NCI-H187 (cell line): ENCODE measurements around the gene SIK2.

Experiments used
- DNase-seq, 2 experiments: peaks; one replicate each; lab custom pipeline; 2025; lab: John Stamatoyannopoulos, UW

SIK2 gene

GRCh38 chr11:111729831-111730311 lies 127.6 kb downstream of the SIK2 start:
- no peak for DNase-seq

DNA sequence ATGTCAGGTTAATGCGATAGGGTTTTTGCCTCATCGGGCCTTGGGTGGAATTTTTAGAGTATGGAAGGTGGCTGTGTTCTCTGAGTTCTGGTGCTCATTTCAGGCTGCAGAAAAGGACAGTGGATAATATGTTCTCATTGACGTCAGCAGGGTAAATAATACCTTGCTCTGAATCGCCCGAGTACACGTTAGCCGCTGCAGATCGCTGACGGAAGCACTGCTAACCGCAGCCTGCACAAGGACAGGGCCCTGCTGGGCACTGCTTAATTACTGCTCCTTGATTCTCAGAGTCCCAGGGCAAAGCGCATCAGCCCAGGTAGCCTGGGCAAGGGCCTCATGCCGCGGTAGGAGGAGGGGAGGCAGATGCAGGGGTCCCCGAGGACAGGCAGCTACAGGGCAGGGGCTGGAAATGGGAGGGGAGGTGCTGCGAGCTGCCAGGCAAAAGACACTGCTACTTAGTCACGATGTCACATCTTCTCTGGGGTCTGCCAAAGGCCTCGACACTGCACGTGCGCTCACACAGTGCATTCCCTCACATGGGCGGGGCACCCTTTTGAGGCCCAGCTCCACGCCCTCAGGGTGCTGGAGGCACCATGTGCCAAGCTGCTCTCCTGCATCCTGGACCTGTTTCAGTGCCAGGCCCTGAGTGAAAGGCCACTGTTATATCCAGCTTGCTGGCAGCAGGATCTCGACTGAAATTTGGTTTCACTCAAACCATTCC lies 128.8 kb downstream of the SIK2 start:
- DNase-seq: peak in 1 of 2 experiments; percentile 41

GRCh38 chr11:111731821-111732220 lies 129.6 kb downstream of the SIK2 start:
- DNase-seq: no peak

DNA sequence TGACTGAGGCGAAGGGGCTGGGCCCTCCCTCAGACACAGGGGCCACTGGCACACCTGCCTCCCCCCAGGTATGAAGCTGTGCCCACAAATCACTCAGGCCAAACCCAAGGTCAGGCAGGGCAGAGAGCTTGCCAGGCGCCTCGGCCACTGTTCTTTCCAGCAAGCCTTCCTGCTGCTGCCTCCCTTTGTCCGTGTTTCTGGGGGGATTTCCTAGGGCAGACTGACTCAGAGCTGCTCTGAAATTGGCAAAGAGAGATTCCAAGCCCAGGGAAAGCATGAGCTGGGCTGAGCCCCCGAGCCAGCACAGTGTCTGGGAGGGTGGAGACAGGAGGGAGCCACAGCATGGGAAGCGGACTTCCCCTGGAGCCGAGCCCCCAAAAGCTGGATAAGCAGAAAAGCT lies 130.8 kb downstream of the SIK2 start:
- no peak for DNase-seq

- no peak for DNase-seq
These were observed 131.4 kb downstream of the SIK2 start for GRCh38 chr11:111733611-111734088.

DNA sequence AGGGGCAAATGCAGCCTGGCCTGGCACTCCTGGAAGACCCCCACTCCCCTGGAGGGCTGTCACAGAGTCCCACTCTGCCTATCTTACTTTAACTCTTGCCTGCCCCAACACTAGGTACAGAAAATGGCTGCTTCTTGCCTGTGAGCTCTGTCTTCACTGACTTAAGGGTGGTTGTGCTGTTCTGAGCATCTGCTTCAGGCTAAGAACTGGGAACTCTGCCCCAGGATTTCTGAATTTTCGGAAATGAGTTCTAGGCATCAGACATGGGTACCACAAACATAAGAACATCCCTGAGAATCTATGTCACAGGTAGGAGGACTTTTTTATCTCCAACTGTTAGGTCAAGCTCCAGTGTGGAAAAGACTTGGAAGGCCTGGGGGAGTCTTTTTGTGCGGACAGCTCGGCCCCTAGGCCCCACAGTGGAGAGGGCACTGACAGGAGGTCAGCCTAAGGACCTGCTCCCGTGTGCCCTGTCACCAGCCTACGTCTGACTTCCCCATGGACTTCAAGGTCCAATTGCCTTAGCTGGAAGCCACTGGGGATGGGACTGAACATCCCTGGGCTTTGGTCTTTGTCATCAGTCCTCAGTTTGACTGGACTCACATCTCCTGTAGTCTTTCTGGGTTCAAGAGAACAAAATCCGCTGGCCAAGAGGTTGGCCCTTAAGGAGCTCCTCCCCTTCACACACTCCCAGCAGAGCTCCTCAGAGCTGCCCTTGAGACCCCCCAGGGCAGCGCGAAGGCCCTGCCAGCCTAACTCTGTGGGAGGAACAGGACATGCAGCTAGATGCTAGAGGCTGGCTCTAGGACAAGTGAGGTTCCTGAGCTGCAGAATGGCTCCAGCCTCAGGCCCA lies 132.1 kb downstream of the SIK2 start:
- DNase-seq: no peak

- DNase-seq: no peak
These were observed 132.7 kb downstream of the SIK2 start for GRCh38 chr11:111734954-111735261.

DNA sequence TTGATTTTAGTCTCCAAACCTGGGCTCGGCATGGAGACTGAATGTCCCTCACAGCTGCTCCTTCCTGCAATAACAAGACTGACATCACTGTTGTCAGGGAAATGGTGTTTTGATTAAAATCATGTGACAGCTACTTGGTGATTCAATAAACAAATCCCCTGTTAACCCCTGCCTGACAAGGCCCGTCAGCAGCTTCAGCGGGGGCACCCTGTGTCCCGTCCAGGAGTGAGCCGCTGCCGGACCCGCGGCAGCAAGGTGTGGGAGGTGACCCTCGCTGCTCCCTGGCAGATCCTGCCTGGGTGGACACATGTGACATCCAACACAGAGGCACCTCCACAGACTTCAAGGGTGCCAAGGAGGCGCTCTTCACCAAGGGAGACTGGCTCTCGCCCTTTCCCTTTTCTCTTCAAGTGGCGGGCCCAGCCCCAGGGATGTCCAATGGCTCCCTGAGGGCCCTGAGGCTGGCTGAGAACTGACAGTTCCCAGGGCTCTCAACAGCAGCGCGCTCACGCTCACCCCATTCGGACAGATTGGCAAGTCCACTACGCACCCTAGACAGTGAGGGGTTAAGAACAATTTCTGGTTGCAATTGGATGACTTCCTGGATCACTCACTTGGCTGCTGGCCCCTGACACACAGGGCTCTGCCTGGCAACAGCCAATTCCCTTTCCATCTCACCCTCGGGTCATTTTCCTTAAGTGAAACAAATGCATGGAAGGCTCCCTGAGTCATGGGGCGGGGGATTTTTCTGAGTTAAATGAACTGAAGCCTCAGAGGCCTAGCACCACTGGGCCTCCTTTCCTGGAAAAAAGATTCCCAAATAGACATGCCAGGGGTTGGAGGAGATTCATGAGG lies 133.2 kb downstream of the SIK2 start:
- DNase-seq: peak; percentile 14 to 25

DNA sequence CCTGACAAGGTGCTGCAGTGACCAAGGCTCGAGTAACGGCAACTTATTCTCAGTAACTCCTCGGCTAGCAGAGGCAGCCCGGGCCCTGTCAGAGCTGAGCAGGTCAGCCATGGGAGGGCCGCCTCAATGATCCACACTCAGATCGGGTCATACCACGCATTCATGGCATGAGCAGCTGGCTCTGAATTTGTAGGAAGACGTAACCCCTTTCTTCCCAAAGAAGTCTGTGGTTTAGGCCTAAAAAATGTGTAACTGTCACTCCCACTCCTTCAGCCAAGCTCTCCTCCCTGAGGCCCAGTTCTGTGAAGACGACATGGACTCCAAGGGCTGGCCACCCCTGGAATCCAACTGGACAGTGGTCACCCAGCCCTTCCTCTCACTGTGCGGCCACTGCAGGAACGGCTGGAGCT lies 133.9 kb downstream of the SIK2 start:
- no peak for DNase-seq

DNA sequence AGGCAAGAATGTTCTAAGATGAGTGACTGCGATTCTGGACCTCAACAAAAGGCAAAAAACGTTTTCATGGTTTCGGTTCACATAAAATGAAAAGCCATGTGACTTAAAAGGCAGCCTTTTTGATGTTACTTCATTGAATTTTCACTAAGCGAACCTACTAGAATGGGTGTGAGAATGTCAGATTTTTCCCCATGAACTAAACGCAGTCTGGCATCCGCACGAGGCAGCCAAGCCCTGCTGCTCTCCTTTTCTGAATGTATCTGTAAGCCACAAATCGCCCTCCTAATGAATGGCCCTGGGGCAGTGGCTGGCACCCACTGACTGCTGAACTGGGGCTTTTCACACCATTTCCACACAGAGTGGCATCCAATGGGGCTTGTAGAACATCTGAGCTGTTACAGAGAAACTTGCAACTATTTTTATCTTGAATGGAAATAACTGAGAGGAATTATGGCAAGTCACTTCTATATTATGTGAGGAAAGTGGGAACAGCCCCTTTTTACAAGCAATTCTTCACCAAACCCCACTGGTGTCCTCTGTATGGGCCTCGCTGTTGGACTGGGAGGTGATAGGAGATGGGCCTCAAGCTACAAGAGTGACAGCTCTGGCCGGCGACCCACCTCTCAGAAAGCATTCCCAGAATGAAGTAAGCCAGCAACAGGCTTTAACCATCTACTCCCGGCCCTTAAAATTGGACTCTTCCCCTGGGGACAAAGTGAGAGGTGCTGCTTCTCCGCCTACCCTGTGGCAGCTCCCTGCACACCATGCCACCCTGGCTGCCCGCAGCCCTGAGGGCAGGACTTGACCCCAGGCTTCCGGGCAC lies 134.6 kb downstream of the SIK2 start:
- DNase-seq: no peak

DNA sequence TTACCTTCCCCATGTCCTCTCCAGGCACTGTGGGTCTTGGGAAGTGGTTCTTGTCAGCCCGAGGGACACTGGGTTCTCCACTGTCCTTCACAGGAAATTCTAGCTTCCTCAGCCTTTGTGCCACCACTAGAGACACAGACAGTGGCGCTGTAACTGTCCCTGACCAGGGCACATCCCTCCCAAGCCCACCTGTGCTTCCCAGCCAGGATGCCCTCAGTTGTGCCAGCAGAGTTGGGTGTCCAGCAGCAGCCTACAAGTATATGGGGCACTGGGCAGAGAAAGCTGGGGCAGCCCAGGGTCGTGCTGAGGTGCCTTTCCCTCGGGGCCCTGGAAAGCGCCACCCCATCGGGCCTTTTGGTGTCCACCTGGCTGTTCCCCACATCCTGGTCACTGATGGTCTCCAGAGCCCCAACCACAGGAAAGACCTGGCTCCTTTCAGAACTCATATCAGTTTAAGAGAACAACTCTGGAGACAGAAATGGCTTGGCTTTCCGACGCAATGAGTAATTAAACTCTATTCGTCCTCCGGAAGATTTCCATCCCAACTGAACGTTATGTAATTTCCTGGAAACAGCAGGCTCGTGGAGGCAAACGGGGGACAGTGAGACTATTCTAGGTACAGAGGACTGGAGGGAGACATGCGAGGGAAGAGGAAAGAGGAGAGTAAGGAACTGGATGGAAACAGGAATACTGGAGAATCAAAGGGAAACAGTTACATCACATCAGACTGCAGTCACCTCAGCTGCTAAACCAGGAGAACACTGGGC lies 135.4 kb downstream of the SIK2 start:
- no peak for DNase-seq

GRCh38 chr11:111739299-111739698 lies 137.1 kb downstream of the SIK2 start:
- no peak for DNase-seq

DNA sequence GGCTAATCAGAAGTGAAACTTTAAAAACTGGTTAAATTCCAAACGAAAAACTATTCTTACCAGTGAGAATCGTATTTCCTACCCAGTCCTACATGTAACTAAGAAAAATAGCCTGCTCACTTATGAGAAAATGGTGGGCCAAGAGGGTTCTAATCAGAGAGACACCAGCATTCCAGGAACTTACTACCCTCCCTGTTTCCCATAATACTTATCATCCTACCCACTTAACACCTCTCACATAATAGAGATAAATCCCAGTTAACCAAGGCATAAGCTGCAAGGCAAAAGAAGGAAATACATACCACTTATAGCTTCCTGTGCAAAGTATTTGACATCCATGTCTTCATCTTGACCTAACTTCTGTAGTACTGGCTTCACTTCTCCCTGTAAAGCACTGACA lies 139.5 kb downstream of the SIK2 start:
- no peak for DNase-seq

GRCh38 chr11:111743700-111744099 lies 141.5 kb downstream of the SIK2 start:
- no peak for DNase-seq

- no peak for DNase-seq
These were observed 143.7 kb downstream of the SIK2 start for GRCh38 chr11:111745719-111746504.

DNA sequence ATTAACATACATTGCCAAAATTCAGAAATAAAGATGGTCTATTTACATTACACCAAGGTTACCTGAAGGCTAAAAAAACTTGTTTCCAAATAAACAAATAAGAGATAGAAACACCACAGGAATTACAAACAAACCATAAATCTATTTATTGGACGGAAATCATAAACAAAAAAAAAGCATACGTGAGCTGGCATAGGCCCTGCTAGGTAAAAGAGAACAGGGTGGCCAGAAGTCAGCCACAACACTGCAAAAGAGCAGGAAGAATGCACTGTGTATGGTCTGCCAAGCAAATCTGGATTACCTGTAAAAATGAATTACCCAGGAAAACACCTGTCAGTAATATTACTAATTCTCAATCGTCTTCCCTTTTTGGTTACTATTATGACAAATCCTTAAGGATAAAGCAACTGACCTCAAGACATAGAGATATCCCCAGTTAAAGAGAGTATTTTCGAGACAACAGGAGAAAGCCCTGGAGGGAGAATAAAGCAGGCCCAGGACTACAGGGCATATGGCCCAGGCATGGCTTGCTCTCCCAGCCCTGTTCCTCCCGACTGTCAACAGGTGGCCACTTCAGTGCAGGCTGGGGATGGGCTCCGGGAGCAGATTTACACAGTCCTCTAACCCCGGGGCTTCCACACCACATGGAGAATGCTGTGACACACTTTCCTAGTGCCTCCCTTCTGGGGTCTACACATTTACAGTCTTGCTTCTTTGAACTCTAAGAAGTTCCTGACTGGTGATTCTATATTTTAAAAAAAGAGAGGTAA lies 146.0 kb downstream of the SIK2 start:
- DNase-seq: no peak

DNA sequence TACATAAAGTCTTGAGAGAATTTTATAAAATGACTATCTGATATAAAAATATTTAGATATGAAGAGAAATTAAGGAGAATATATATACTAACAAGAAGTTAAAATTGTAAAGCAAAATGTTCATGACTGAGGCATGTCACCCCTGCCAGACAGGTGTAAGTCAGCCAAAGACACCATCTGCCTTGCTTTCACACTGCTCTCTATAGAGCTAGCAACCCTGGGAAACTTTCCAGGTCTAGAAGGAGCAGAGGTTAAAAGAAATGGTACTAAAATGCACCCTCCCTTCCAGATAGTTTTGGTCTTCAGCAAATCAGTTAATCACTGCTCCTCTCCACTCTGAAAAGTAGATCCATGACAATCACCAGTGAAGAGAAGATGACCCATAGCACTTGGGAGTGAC lies 147.4 kb downstream of the SIK2 start:
- no peak for DNase-seq

DNA sequence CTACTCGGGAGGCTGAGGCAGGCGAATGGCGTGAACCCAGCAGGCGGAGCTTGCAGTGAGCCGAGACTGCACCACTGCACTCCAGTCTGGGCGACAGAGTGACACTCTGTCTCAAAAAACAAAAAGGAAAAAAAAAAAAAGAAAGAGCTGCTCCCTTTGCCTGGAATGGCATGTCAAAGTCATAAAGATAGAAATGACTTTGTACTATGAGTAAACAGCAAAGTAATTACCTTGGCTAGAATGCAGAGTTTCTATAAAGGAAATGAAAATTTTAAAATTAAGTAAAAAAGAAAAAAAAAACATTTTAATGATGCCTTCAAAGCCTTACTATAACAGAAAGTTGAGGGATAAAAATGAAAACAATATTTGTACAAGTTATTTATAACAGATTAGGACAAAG lies 153.8 kb downstream of the SIK2 start:
- DNase-seq: no peak

- no peak for DNase-seq
These were observed 157.1 kb downstream of the SIK2 start for GRCh38 chr11:111759376-111759775.
